DOHH2 (cell line): ENCODE data around the gene LRP2.

Source experiments
- CTCF ChIP-seq: fragments of 200-600 bp; sonication (generic); IDR thresholded peaks from one replicate; pipeline ENCODE4 v1.5.1; 2014; ENCODE audit warnings: antibody characterized with exemption, mild to moderate bottlenecking, low read depth, low read length; ENCODE audit not compliant: poor library complexity, severe bottlenecking
- EZH2phosphoT487 ChIP-seq: fragments of 200-600 bp; sonication (generic); IDR thresholded peaks from 2 replicates; pipeline ENCODE4 v1.6.1; 2017; ENCODE audit warnings: borderline replicate concordance, mild to moderate bottlenecking, antibody characterized with exemption, low read length, moderate library complexity, mixed read lengths

- TF ChIP-seq CTCF (no peak), EZH2phosphoT487 (no peak)
Observed at GRCh38 chr2:169386722-169387121, 24.4 kb upstream of the LRP2 start.
